GM12878 (cell line): ENCODE data around the gene KRTAP4-6. TPM values are rescaled to one million over a fixed set of nuclear protein-coding genes. Genes with fewer than 3 reads are reported as not detected.

ENCODE experiments used
- CREM ChIP-seq: IDR thresholded peaks from 2 replicates; pipeline ENCODE4 v1.6.1; 2014; ENCODE audit warnings: antibody characterized with exemption, low read depth
- EED ChIP-seq: sonication (generic); IDR thresholded peaks from 2 replicates; pipeline ENCODE4 v1.6.1; 2016; ENCODE audit warnings: antibody characterized with exemption, low read depth
- EP300 ChIP-seq, 2 experiments: fragments of 150-350 bp in 1 of 2; IDR thresholded peaks; 2 replicates each; pipeline ENCODE4 v1.6.1; 2011 to 2012; ENCODE audit warnings: low read depth in 2 of 2, low read length in 2 of 2, borderline replicate concordance in 1 of 2, improper control_type of control experiment in 1 of 2, inconsistent platforms in 1 of 2; ENCODE audit not compliant: control insufficient read depth in 1 of 2
- GATAD2B ChIP-seq: fragments of 450-650 bp; conservative IDR thresholded peaks from 2 replicates; pipeline ENCODE4 v1.6.1; 2017; ENCODE audit warnings: low read depth, mild to moderate bottlenecking, moderate library complexity
- IKZF2 ChIP-seq, 2 experiments: fragments of 450-650 bp; IDR thresholded peaks; 2 replicates each; pipeline ENCODE4 v1.6.1; 2017; ENCODE audit warnings: mild to moderate bottlenecking in 2 of 2, moderate library complexity in 2 of 2
- NFIC ChIP-seq: IDR thresholded peaks from 2 replicates; pipeline ENCODE4 v1.6.1; 2012; ENCODE audit warnings: low read depth, mild to moderate bottlenecking, inconsistent platforms, low read length, moderate library complexity
- NFYA ChIP-seq: IDR thresholded peaks from 2 replicates; pipeline ENCODE4 v1.6.1; 2011; ENCODE audit warnings: low read depth, mild to moderate bottlenecking, low read length, improper control_type of control experiment, borderline replicate concordance
- RUNX3 ChIP-seq: IDR thresholded peaks from 2 replicates; pipeline ENCODE4 v1.6.1; 2012; ENCODE audit warnings: low read length, inconsistent platforms
- SMAD1 ChIP-seq: fragments of 450-650 bp; IDR thresholded peaks from 2 replicates; pipeline ENCODE4 v1.6.1; 2018; ENCODE audit warnings: mild to moderate bottlenecking, low read depth; ENCODE audit not compliant: partially characterized antibody
- SPI1 ChIP-seq: IDR thresholded peaks from 2 replicates; pipeline ENCODE4 v1.6.1; 2011; ENCODE audit warnings: low read depth, mild to moderate bottlenecking, low read length, moderate library complexity, borderline replicate concordance; ENCODE audit not compliant: insufficient read depth
- polyA plus RNA-seq, 11 experiments: library from polyadenylated mRNA; depleted of rRNA in 4 of 11; unstranded in 6 of 11; stranded (reverse) in 5 of 11; fragments of >200 nt; fragmentation: Nextera tagmentation in 4 of 11; fragmentation: Illumina TruSeq in 1 of 11; extraction: Ambion mirVana in 4 of 11; extraction: Trizol in 1 of 11; gene quantifications; 1 replicate in 1 of 11; 2 replicates in 10 of 11; pipeline versions ENCODE4 v1.2.1 to v1.2.3, GENCODE V29; 2011 to 2016; ENCODE audit warnings: inconsistent platforms in 2 of 11, missing spikeins in 2 of 11, low read depth in 1 of 11
- total RNA-seq, 4 experiments: library from RNA; depleted of rRNA in 3 of 4; stranded (reverse); fragments of >200 nt in 3 of 4; fragmentation: Illumina TruSeq in 1 of 4; extraction: Trizol in 1 of 4; gene quantifications; 2 replicates each; pipeline versions ENCODE4 v1.2.1 to v1.2.3, GENCODE V29; 2013 to 2021
- TF ChIP-seq, protein P1 (sequence below): fragments of 150-350 bp; IDR thresholded peaks from 2 replicates; pipeline ENCODE4 v1.6.1; 2014; ENCODE audit warnings: mild to moderate bottlenecking, low read depth, low read length
- TF ChIP-seq, protein P2 (sequence below): fragments of 450-650 bp; IDR thresholded peaks from 2 replicates; pipeline ENCODE4 v1.6.1; 2017; ENCODE audit warnings: mild to moderate bottlenecking, moderate library complexity
- TF ChIP-seq, protein P3 (sequence below): IDR thresholded peaks from 2 replicates; pipeline ENCODE4 v1.6.1; 2012; ENCODE audit warnings: low read depth, low read length, improper control_type of control experiment

The KRTAP4-6 gene
- total and polyA plus RNA-seq, 10 of the 15 experiments (the other 5 are each of a cell fraction or from before 2014, with no cell fraction given): not detected

DNA sequence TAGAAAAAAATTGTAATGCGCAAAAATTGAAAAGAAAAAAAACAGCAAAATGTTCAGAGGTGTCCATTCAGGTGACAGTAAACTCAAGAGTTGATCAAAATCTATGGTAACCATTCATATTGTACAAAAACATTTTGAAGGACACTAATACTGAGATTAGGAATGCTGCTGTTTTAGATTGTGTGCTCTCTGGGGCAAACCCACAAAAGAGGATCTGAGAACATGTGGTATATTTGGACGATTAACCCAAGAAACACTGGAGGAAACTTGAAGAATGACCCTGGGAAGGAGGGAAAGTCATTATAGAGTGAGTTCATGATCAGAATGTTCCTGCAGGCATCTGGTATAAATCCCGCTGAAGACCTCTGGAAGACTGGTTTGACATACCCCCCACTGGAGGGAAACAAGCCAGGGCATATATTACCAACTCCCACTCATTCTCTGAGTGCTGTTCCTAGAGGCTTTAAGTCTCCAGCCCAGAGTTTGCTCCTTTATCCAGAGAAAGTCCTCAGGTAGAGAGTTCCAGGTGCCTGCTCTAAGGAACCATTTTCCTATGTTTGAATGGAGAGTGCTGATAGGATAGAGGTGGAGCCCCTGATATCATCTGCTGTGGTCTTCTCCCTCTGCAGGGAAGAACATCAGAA is 36.5 kb upstream of the KRTAP4-6 start (continued):
- TF ChIP-seq IKZF2 (IDR thresholded peaks at IDR 0.05) (peak; percentile 38 to 41; a peak in 3 of 4 replicates), RUNX3 (peak; percentile 83), EP300 (IDR thresholded peaks at IDR 0.05; ENCODE audit: borderline replicate concordance in 1 of 2, control insufficient read depth in 1 of 2, low read depth in 2 of 2, low read length in 2 of 2) (no peak; a peak in 1 of 4 replicates), SPI1 (peak; percentile 80), NFYA (no peak), NFIC (0 out of 2 replicates have a peak, but pooled peaks have one; percentile 31), CREM (no peak), EED (no peak), SMAD1 (no peak), GATAD2B (no peak)
- TF ChIP-seq, protein P1, sequence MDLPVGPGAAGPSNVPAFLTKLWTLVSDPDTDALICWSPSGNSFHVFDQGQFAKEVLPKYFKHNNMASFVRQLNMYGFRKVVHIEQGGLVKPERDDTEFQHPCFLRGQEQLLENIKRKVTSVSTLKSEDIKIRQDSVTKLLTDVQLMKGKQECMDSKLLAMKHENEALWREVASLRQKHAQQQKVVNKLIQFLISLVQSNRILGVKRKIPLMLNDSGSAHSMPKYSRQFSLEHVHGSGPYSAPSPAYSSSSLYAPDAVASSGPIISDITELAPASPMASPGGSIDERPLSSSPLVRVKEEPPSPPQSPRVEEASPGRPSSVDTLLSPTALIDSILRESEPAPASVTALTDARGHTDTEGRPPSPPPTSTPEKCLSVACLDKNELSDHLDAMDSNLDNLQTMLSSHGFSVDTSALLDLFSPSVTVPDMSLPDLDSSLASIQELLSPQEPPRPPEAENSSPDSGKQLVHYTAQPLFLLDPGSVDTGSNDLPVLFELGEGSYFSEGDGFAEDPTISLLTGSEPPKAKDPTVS: no peak
- TF ChIP-seq, protein P2, sequence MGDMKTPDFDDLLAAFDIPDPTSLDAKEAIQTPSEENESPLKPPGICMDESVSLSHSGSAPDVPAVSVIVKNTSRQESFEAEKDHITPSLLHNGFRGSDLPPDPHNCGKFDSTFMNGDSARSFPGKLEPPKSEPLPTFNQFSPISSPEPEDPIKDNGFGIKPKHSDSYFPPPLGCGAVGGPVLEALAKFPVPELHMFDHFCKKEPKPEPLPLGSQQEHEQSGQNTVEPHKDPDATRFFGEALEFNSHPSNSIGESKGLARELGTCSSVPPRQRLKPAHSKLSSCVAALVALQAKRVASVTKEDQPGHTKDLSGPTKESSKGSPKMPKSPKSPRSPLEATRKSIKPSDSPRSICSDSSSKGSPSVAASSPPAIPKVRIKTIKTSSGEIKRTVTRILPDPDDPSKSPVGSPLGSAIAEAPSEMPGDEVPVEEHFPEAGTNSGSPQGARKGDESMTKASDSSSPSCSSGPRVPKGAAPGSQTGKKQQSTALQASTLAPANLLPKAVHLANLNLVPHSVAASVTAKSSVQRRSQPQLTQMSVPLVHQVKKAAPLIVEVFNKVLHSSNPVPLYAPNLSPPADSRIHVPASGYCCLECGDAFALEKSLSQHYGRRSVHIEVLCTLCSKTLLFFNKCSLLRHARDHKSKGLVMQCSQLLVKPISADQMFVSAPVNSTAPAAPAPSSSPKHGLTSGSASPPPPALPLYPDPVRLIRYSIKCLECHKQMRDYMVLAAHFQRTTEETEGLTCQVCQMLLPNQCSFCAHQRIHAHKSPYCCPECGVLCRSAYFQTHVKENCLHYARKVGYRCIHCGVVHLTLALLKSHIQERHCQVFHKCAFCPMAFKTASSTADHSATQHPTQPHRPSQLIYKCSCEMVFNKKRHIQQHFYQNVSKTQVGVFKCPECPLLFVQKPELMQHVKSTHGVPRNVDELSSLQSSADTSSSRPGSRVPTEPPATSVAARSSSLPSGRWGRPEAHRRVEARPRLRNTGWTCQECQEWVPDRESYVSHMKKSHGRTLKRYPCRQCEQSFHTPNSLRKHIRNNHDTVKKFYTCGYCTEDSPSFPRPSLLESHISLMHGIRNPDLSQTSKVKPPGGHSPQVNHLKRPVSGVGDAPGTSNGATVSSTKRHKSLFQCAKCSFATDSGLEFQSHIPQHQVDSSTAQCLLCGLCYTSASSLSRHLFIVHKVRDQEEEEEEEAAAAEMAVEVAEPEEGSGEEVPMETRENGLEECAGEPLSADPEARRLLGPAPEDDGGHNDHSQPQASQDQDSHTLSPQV: no peak
- TF ChIP-seq, protein P3, sequence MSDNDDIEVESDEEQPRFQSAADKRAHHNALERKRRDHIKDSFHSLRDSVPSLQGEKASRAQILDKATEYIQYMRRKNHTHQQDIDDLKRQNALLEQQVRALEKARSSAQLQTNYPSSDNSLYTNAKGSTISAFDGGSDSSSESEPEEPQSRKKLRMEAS: no peak
